MM.1S (cell line): Measurements from ENCODE around the gene KLHL21.
A peak's percentile ranks its signal among the peaks of the same experiment; 100 is the strongest.

ENCODE experiments used
- DNase-seq: peaks from one replicate; pipeline ENCODE4 v3.0.0-alpha.2; 2015
- H2AFZ ChIP-seq: fragments of 300-600 bp; sonication (generic); 2 replicates; pipeline ENCODE4 v1.6.0; 2016; ENCODE audit warnings: antibody characterized with exemption, low read length
- H3F3A ChIP-seq: fragments of 300-600 bp; sonication (generic); 2 replicates; pipeline ENCODE4 v1.6.1; 2016; ENCODE audit warnings: mild to moderate bottlenecking, antibody characterized with exemption, low read length, moderate library complexity, mixed read lengths; ENCODE audit not compliant: insufficient read depth
- H3K27ac ChIP-seq: fragments of 300-600 bp; sonication (generic); 2 replicates; pipeline ENCODE4 v1.5.1; 2016; ENCODE audit warnings: mild to moderate bottlenecking, low read length
- H3K27me3 ChIP-seq: fragments of 300-600 bp; sonication (generic); replicated peaks from 2 replicates; pipeline ENCODE4 v1.6.0; 2016; ENCODE audit warnings: low read length; ENCODE audit not compliant: insufficient read depth
- H3K36me3 ChIP-seq: fragments of 300-600 bp; sonication (generic); replicated peaks from 2 replicates; pipeline ENCODE4 v1.6.1; 2016; ENCODE audit warnings: mild to moderate bottlenecking, low read length, mixed read lengths; ENCODE audit not compliant: insufficient read depth
- H3K4me1 ChIP-seq: fragments of 300-600 bp; sonication (generic); 2 replicates; pipeline ENCODE4 v1.6.1; 2016; ENCODE audit warnings: low read length, mixed read lengths
- H3K4me2 ChIP-seq: fragments of 300-600 bp; sonication (generic); 2 replicates; pipeline ENCODE4 v1.6.0; 2016; ENCODE audit warnings: low read depth, low read length
- H3K4me3 ChIP-seq: fragments of 300-600 bp; sonication (generic); 2 replicates; pipeline ENCODE4 v1.5.1; 2016; ENCODE audit warnings: low read length, mixed read lengths
- H3K79me2 ChIP-seq: fragments of 300-600 bp; sonication (generic); 2 replicates; pipeline ENCODE4 v1.6.1; 2016; ENCODE audit warnings: mixed run types, low read length, mixed read lengths
- H3K9ac ChIP-seq: fragments of 300-600 bp; sonication (generic); 2 replicates; pipeline ENCODE4 v1.6.1; 2016; ENCODE audit warnings: low read length, mixed read lengths
- H3K9me2 ChIP-seq: fragments of 300-600 bp; sonication (generic); replicated peaks from 2 replicates; pipeline ENCODE4 v1.6.1; 2016; ENCODE audit warnings: mild to moderate bottlenecking, low read length, mixed read lengths; ENCODE audit not compliant: insufficient read depth
- H3K9me3 ChIP-seq: fragments of 300-600 bp; sonication (generic); replicated peaks from 2 replicates; pipeline ENCODE4 v1.6.1; 2016; ENCODE audit warnings: mild to moderate bottlenecking, low read length, mixed read lengths; ENCODE audit not compliant: insufficient read depth
- H4K20me1 ChIP-seq: fragments of 300-600 bp; sonication (generic); 2 replicates; pipeline ENCODE4 v1.6.1; 2016; ENCODE audit warnings: mild to moderate bottlenecking, low read length, moderate library complexity, mixed read lengths; ENCODE audit not compliant: insufficient read depth
- EZH2 ChIP-seq: fragments of 300-600 bp; sonication (generic); optimal IDR thresholded peaks from 2 replicates; pipeline ENCODE3; 2017; ENCODE audit warnings: low read depth, mild to moderate bottlenecking, antibody characterized with exemption, low read length, mixed read lengths
- EZH2phosphoT487 ChIP-seq: fragments of 300-600 bp; sonication (generic); IDR thresholded peaks from 2 replicates; pipeline ENCODE4 v1.6.1; 2018; ENCODE audit warnings: antibody characterized with exemption, low read length
- TF ChIP-seq, protein P1 (sequence below): fragments of 300-600 bp; sonication (generic); IDR thresholded peaks from 2 replicates; pipeline ENCODE4 v1.5.1; 2016; ENCODE audit warnings: antibody characterized with exemption, low read length, mixed read lengths

Gene KLHL21

GRCh38 chr1:6614929-6615785 lies 12.5 kb upstream of the KLHL21 start:
- Histone ChIP-seq H3K4me2 (peak overlapping the region; percentile 41; the same call in 1 of the 2 replicates), H3K4me1 (no peaks in the 10 kb centered on the region), H2AFZ (no peak overlapping the region), H3F3A (peaks cover 8% of the 10 kb centered on the region), H4K20me1 (no peaks in the 10 kb centered on the region), H3K9ac (no peak overlapping the region), H3K36me3 (no peaks in the 10 kb centered on the region), H3K9me2 (no peaks in the 10 kb centered on the region), H3K9me3 (no peaks in the 10 kb centered on the region), H3K79me2 (peaks cover 57% of the 10 kb centered on the region), H3K27me3 (no peaks in the 10 kb centered on the region), H3K4me3 (peak overlapping the region; percentile 17; the same call in 1 of the 2 replicates), H3K27ac (no peak overlapping the region)
- no peak for DNase-seq
- TF ChIP-seq EZH2phosphoT487 (no peak), EZH2 (no peak)
- TF ChIP-seq, protein P1, sequence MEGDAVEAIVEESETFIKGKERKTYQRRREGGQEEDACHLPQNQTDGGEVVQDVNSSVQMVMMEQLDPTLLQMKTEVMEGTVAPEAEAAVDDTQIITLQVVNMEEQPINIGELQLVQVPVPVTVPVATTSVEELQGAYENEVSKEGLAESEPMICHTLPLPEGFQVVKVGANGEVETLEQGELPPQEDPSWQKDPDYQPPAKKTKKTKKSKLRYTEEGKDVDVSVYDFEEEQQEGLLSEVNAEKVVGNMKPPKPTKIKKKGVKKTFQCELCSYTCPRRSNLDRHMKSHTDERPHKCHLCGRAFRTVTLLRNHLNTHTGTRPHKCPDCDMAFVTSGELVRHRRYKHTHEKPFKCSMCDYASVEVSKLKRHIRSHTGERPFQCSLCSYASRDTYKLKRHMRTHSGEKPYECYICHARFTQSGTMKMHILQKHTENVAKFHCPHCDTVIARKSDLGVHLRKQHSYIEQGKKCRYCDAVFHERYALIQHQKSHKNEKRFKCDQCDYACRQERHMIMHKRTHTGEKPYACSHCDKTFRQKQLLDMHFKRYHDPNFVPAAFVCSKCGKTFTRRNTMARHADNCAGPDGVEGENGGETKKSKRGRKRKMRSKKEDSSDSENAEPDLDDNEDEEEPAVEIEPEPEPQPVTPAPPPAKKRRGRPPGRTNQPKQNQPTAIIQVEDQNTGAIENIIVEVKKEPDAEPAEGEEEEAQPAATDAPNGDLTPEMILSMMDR = no peak

GRCh38 chr1:6614019-6614928 lies 11.6 kb upstream of the KLHL21 start:
- Histone ChIP-seq H3K27me3 (no peaks in the 10 kb centered on the region), H4K20me1 (no peaks in the 10 kb centered on the region), H3K79me2 (peaks cover 48% of the 10 kb centered on the region), H3K9ac (peak overlapping the region; percentile 84), H3K4me3 (peak overlapping the region; percentile 77), H3K36me3 (no peaks in the 10 kb centered on the region), H3K27ac (peak overlapping the region; percentile 46; the same call in 1 of the 2 replicates), H3K4me2 (peak overlapping the region; percentile 37; the same call in 1 of the 2 replicates), H3F3A (peaks cover 8% of the 10 kb centered on the region), H3K9me3 (no peaks in the 10 kb centered on the region), H3K4me1 (peaks cover 3% of the 10 kb centered on the region; the same call in 1 of the 2 replicates), H3K9me2 (no peaks in the 10 kb centered on the region), H2AFZ (peak overlapping the region; percentile 50; the same call in 1 of the 2 replicates)
- TF ChIP-seq, protein P1 = no peak
- no peak for TF ChIP-seq EZH2
- no peak for TF ChIP-seq EZH2phosphoT487
- DNase-seq = peak; percentile 22

DNA sequence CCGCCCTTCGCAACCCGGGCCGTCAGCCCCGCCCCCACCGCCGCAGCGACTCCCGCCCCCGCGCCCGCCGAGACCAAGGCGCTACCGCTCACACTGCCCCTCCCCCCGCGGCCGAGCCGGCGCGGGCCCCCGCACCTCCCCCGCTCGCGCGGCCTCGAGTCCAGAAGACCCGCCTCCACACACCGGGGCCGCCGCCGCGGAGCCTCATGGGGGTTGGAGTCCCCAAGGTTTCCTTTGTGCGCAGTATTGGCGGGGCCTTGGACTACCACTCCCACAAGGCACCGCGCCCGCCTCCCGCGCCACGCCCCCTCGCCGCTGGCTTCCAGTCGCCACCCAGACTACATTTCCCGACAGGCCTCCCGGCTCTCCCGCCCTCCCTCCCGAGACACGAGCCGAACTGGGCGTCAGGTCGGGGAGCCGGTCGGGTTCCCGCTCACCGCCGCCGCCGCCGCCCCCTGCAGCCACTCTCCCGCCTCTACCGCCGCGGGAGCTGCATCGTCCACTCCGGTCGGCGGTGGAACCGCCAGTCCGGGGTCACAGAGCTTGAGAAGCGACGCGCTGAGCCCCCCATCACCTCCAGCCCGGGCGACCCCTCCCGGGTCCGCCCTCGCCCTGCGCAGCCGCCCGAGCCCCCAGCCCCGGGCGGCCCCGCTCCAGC lies 10.8 kb upstream of the KLHL21 start, which contains the start of gene PHF13:
Gene PHF13, plus strand, starts transcription at position 371 of the 658 bp plus-strand sequence. CDS start 336 bp downstream, outside the sequence.
- peaks cover 4% of the 10 kb centered on the region; the same call in 1 of the 2 replicates for H3K4me1 ChIP-seq

More for the DNA sequence above, 10.8 kb upstream of the KLHL21 start, which contains the start of gene PHF13:
- Histone ChIP-seq H3K27ac (peak within 1 kb of the TSS; percentile 59; the same call in 1 of the 2 replicates), H3K4me3 (peak within 1 kb of the TSS; percentile 78), H3K9me3 (no peaks in the 10 kb centered on the region), H3K36me3 (no peaks in the 10 kb centered on the region), H3F3A (peaks cover 8% of the 10 kb centered on the region), H3K4me2 (peak within 1 kb of the TSS; percentile 93), H4K20me1 (no peaks in the 10 kb centered on the region), H3K27me3 (no peaks in the 10 kb centered on the region), H3K79me2 (peaks cover 42% of the 10 kb centered on the region), H2AFZ (peak within 1 kb of the TSS; percentile 85), H3K9me2 (no peaks in the 10 kb centered on the region), H3K9ac (peak within 1 kb of the TSS; percentile 84)
- TF ChIP-seq, protein P1 = no peak
- DNase-seq = peak; percentile 99
